ENCODE measurements around the gene SPOCK1. TPM values are rescaled to one million over a fixed set of nuclear protein-coding genes. Genes with fewer than 3 reads are reported as not detected.
"Not testable (repeated sequence)": the region's sequence is repeated elsewhere in the genome, so short reads cannot be mapped to it uniquely, and the experiment has no call there.

SPOCK1 gene
- total RNA-seq, 1 donor from 2014 or later = 81.2 TPM

GRCh38 chr5:137260820-137261695 is 238.1 kb downstream of the SPOCK1 start:
- H3K4me3 ChIP-seq = no peak overlapping the region
- no peak for DNase-seq (ENCODE audit: low spot score in 2 of 2)
- no peak for TF ChIP-seq CTCF (IDR thresholded peaks at IDR 0.05)
- H3K9me3 ChIP-seq = no peaks in the 10 kb centered on the region
- no peaks in the 10 kb centered on the region for H3K36me3 ChIP-seq
- H3K27me3 ChIP-seq = no peaks in the 10 kb centered on the region
- H3K4me1 ChIP-seq = no peaks in the 10 kb centered on the region
- intact Hi-C loops (cut with DNase I) = no loop called here
- no peak overlapping the region for H3K27ac ChIP-seq

- H3K36me3 ChIP-seq; H3K4me3 ChIP-seq; H3K9me3 ChIP-seq; H3K27ac ChIP-seq; intact Hi-C loops (cut with DNase I); DNase-seq (ENCODE audit: low spot score in 2 of 2); H3K27me3 ChIP-seq; H3K4me1 ChIP-seq: not testable (repeated sequence)
Observed at GRCh38 chr5:137259115-137259514, 240.0 kb downstream of the SPOCK1 start.

- TF ChIP-seq CTCF (IDR thresholded peaks at IDR 0.05) = no peak
- no peaks in the 10 kb centered on the region for H3K4me1 ChIP-seq
- no peaks in the 10 kb centered on the region for H3K9me3 ChIP-seq
- no peak overlapping the region for H3K4me3 ChIP-seq
- no peaks in the 10 kb centered on the region for H3K36me3 ChIP-seq
- H3K27ac ChIP-seq = peak overlapping the region in 1 of 2 donors; percentile 42
- H3K27me3 ChIP-seq = no peaks in the 10 kb centered on the region
- intact Hi-C loops (cut with DNase I) = no loop called here
- DNase-seq (ENCODE audit: low spot score in 2 of 2) = no peak
Observed at GRCh38 chr5:137254119-137255090, 244.7 kb downstream of the SPOCK1 start.

GRCh38 chr5:137252512-137252911 is 246.6 kb downstream of the SPOCK1 start:
- no peak for TF ChIP-seq CTCF (IDR thresholded peaks at IDR 0.05)
- no peak overlapping the region for H3K27ac ChIP-seq
- H3K4me1 ChIP-seq = no peaks in the 10 kb centered on the region
- H3K36me3 ChIP-seq = no peaks in the 10 kb centered on the region
- DNase-seq (ENCODE audit: low spot score in 2 of 2) = no peak
- no peaks in the 10 kb centered on the region for H3K9me3 ChIP-seq
- intact Hi-C loops (cut with DNase I) = no loop called here
- no peak overlapping the region for H3K4me3 ChIP-seq
- H3K27me3 ChIP-seq = no peaks in the 10 kb centered on the region

GRCh38 chr5:137250421-137250820 is 248.7 kb downstream of the SPOCK1 start:
- no peak for TF ChIP-seq CTCF (IDR thresholded peaks at IDR 0.05)
- Histone ChIP-seq H3K27ac (no peak overlapping the region), H3K27me3 (no peaks in the 10 kb centered on the region)

GRCh38 chr5:137248527-137248926 is 250.6 kb downstream of the SPOCK1 start:
- Histone ChIP-seq H3K27me3 (no peaks in the 10 kb centered on the region), H3K27ac (no peak overlapping the region), H3K9me3 (no peaks in the 10 kb centered on the region), H3K4me3 (no peak overlapping the region), H3K36me3 (no peaks in the 10 kb centered on the region), H3K4me1 (no peaks in the 10 kb centered on the region)
- intact Hi-C loops (cut with DNase I) = no loop called here
- DNase-seq (ENCODE audit: low spot score in 2 of 2) = no peak
- TF ChIP-seq CTCF (IDR thresholded peaks at IDR 0.05) = no peak

More at GRCh38 chr5:137250421-137250820, 248.7 kb downstream of the SPOCK1 start:
- intact Hi-C loops (cut with DNase I) = no loop called here
- Histone ChIP-seq H3K36me3 (no peaks in the 10 kb centered on the region), H3K4me1 (no peaks in the 10 kb centered on the region), H3K9me3 (no peaks in the 10 kb centered on the region), H3K4me3 (no peak overlapping the region)
- DNase-seq (ENCODE audit: low spot score in 2 of 2) = no peak

All from ascending aorta (tissue), 2 donors.